LNCAP (cell line): Measurements from ENCODE around the gene CCDC146.

ENCODE experiments used
- CTCF ChIP-seq: fragments of 450-650 bp; IDR thresholded peaks from 2 replicates; pipeline ENCODE4 v1.5.1; 2017; ENCODE audit warnings: mild to moderate bottlenecking

Gene CCDC146

GRCh38 chr7:77284616-77285015, 162.2 kb downstream of the CCDC146 start:
- TF ChIP-seq CTCF: no peak

- no peak for TF ChIP-seq CTCF
These were observed 166.4 kb downstream of the CCDC146 start for GRCh38 chr7:77288676-77289320.

GRCh38 chr7:77289387-77289786, 167.0 kb downstream of the CCDC146 start:
- TF ChIP-seq CTCF: no peak

GRCh38 chr7:77290425-77290824, 168.0 kb downstream of the CCDC146 start:
- no peak for TF ChIP-seq CTCF

- TF ChIP-seq CTCF: no peak
These were observed 170.6 kb downstream of the CCDC146 start for GRCh38 chr7:77293046-77293445.

- TF ChIP-seq CTCF: no peak
These were observed 173.1 kb downstream of the CCDC146 start for GRCh38 chr7:77295549-77295948.

GRCh38 chr7:77306231-77307067, 184.0 kb downstream of the CCDC146 start:
- no peak for TF ChIP-seq CTCF
